Kidney capillary endothelial cell (primary cell): ENCODE results near the gene AVEN.

Experiments used
- DNase-seq: peaks from one replicate; pipeline ENCODE4 v3.0.0-alpha.2; 2018; ENCODE audit warnings: low spot score

Gene AVEN

GRCh38 chr15:33985287-33985686, 53.7 kb downstream of the AVEN start:
- DNase-seq = no peak

GRCh38 chr15:33982516-33982915, 56.5 kb downstream of the AVEN start:
- DNase-seq = no peak

- no peak for DNase-seq
Observed at GRCh38 chr15:33980159-33980558, 58.8 kb downstream of the AVEN start.

- DNase-seq = no peak
Observed at GRCh38 chr15:33975022-33975565, 63.9 kb downstream of the AVEN start.

- DNase-seq = no peak
Observed at GRCh38 chr15:33971811-33972210, 67.2 kb downstream of the AVEN start.

GRCh38 chr15:33968821-33969220, 70.2 kb downstream of the AVEN start:
- no peak for DNase-seq

GRCh38 chr15:33968224-33968623, 70.8 kb downstream of the AVEN start, which contains the start of gene CHRM5:
Gene CHRM5 (plus strand): TSS chr15:33968497. CDS start chr15:34062718, 94,221 bp downstream.
- DNase-seq = no peak

- DNase-seq = no peak
Observed at GRCh38 chr15:33964665-33965040, 74.4 kb downstream of the AVEN start.

- peak; percentile 46 for DNase-seq
Observed at GRCh38 chr15:33963831-33964664, 75.0 kb downstream of the AVEN start.

- DNase-seq = no peak
Observed at GRCh38 chr15:33960549-33960935, 78.5 kb downstream of the AVEN start.

GRCh38 chr15:33959844-33960548, 79.0 kb downstream of the AVEN start:
- DNase-seq = no peak

GRCh38 chr15:33956397-33956796, 82.6 kb downstream of the AVEN start:
- DNase-seq = no peak

GRCh38 chr15:33955945-33956344, 83.1 kb downstream of the AVEN start:
- DNase-seq = no peak

- DNase-seq = no peak
Observed at GRCh38 chr15:33946152-33946551, 92.9 kb downstream of the AVEN start.

- DNase-seq = no peak
Observed at GRCh38 chr15:33941279-33942063, 97.5 kb downstream of the AVEN start.

GRCh38 chr15:33934921-33935320, 104.1 kb downstream of the AVEN start:
- DNase-seq = no peak

- DNase-seq = no peak
Observed at GRCh38 chr15:33934396-33934795, 104.6 kb downstream of the AVEN start.

GRCh38 chr15:33932734-33933133, 106.3 kb downstream of the AVEN start:
- DNase-seq = no peak

GRCh38 chr15:33926260-33926659, 112.7 kb downstream of the AVEN start:
- no peak for DNase-seq

- DNase-seq = no peak
Observed at GRCh38 chr15:33923446-33923845, 115.6 kb downstream of the AVEN start.

GRCh38 chr15:33915571-33916407, 123.2 kb downstream of the AVEN start:
- no peak for DNase-seq
